Nucleus accumbens (tissue), 56 donors: ENCODE measurements around the gene ADAT1.
A peak's percentile ranks its signal among the peaks of the same experiment; 100 is the strongest.
"Not testable (repeated sequence)": the region's sequence is repeated elsewhere in the genome, so short reads cannot be mapped to it uniquely, and the experiment has no call there.

Experiments used
- DNase-seq, 56 donors: peaks; one replicate each; lab custom pipeline; 2025; lab: John Stamatoyannopoulos, UW

The ADAT1 gene

GRCh38 chr16:75624921-75625334, 1.8 kb upstream of the ADAT1 start:
- no peak for DNase-seq

GRCh38 chr16:75621170-75621477, 2.0 kb downstream of the ADAT1 start:
- peak in 2 of 56 donors; percentile 1 to 10 for DNase-seq

- DNase-seq, result no peak
Measured at GRCh38 chr16:75620326-75621169, 2.5 kb downstream of the ADAT1 start.

- DNase-seq, result no peak
Measured at GRCh38 chr16:75618780-75619179, 4.3 kb downstream of the ADAT1 start.

GRCh38 chr16:75617121-75617520, 6.0 kb downstream of the ADAT1 start:
- DNase-seq, result no peak

- no peak for DNase-seq
Measured at GRCh38 chr16:75616521-75617010, 6.5 kb downstream of the ADAT1 start.

GRCh38 chr16:75615619-75616018, 7.5 kb downstream of the ADAT1 start:
- no peak for DNase-seq

- no peak for DNase-seq
Measured at GRCh38 chr16:75614066-75614897, 8.8 kb downstream of the ADAT1 start.

GRCh38 chr16:75606507-75606906, 16.6 kb downstream of the ADAT1 start:
- DNase-seq, result no peak

GRCh38 chr16:75603241-75603640, 19.8 kb downstream of the ADAT1 start:
- no peak for DNase-seq

GRCh38 chr16:75599452-75600277, 23.4 kb downstream of the ADAT1 start:
- no peak for DNase-seq

- no peak for DNase-seq
Measured at GRCh38 chr16:75593825-75594820, 29.0 kb downstream of the ADAT1 start.

GRCh38 chr16:75593308-75593707, 29.8 kb downstream of the ADAT1 start:
- DNase-seq, result no peak

- DNase-seq, result not testable (repeated sequence)
Measured at GRCh38 chr16:75591927-75592326, 31.2 kb downstream of the ADAT1 start.

GRCh38 chr16:75590920-75591843, 31.9 kb downstream of the ADAT1 start:
- DNase-seq, result peak in 31 of 56 donors; percentile 3 to 62 (median 18)

- peak in 14 of 56 donors; percentile 5 to 46 (median 18) for DNase-seq
Measured at GRCh38 chr16:75589306-75589705, 33.8 kb downstream of the ADAT1 start.

- no peak for DNase-seq
Measured at GRCh38 chr16:75588716-75589115, 34.4 kb downstream of the ADAT1 start.

- DNase-seq, result no peak
Measured at GRCh38 chr16:75584108-75584507, 39.0 kb downstream of the ADAT1 start.
